ENCODE results near the gene CMSS1.

The CMSS1 gene

GRCh38 chr3:100039075-100039474 lies 221.4 kb downstream of the CMSS1 start:
- ChIA-PET POLR2A (no interaction called here), CTCF (no interaction called here)
- Histone ChIP-seq H3K27ac (ENCODE audit: extremely low read depth, low read depth, low read length) (no peak overlapping the region), H3K9me3 (ENCODE audit: control insufficient read depth, insufficient read depth, low read depth, low read length) (no peaks in the 10 kb centered on the region), H3K4me1 (ENCODE audit: control insufficient read depth, insufficient read depth, low read length) (peaks cover 17% of the 10 kb centered on the region), H3K4me3 (ENCODE audit: low read depth, low read length) (no peak overlapping the region), H3K36me3 (ENCODE audit: control insufficient read depth in 2 of 2, insufficient read depth in 1 of 2, low read length in 2 of 2) (no peaks in the 10 kb centered on the region)
- TF ChIP-seq GLIS1 (tag by site-specific recombination; IDR thresholded peaks at IDR 0.05) (no peak), MYNN (tag by site-specific recombination; IDR thresholded peaks at IDR 0.05; ENCODE audit: borderline replicate concordance) (no peak), SALL2 (tag by site-specific recombination; IDR thresholded peaks at IDR 0.05; ENCODE audit: borderline replicate concordance) (no peak), INSM2 (tag by site-specific recombination; IDR thresholded peaks at IDR 0.05) (no peak)
- TF ChIP-seq, protein P1, sequence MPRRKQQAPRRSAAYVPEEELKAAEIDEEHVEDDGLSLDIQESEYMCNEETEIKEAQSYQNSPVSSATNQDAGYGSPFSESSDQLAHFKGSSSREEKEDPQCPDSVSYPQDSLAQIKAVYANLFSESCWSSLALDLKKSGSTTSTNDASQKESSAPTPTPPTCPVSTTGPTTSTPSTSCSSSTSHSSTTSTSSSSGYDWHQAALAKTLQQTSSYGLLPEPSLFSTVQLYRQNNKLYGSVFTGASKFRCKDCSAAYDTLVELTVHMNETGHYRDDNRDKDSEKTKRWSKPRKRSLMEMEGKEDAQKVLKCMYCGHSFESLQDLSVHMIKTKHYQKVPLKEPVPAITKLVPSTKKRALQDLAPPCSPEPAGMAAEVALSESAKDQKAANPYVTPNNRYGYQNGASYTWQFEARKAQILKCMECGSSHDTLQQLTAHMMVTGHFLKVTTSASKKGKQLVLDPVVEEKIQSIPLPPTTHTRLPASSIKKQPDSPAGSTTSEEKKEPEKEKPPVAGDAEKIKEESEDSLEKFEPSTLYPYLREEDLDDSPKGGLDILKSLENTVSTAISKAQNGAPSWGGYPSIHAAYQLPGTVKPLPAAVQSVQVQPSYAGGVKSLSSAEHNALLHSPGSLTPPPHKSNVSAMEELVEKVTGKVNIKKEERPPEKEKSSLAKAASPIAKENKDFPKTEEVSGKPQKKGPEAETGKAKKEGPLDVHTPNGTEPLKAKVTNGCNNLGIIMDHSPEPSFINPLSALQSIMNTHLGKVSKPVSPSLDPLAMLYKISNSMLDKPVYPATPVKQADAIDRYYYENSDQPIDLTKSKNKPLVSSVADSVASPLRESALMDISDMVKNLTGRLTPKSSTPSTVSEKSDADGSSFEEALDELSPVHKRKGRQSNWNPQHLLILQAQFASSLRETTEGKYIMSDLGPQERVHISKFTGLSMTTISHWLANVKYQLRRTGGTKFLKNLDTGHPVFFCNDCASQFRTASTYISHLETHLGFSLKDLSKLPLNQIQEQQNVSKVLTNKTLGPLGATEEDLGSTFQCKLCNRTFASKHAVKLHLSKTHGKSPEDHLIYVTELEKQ (tag by site-specific recombination; IDR thresholded peaks at IDR 0.05; ENCODE audit: borderline replicate concordance): no peak

DNA sequence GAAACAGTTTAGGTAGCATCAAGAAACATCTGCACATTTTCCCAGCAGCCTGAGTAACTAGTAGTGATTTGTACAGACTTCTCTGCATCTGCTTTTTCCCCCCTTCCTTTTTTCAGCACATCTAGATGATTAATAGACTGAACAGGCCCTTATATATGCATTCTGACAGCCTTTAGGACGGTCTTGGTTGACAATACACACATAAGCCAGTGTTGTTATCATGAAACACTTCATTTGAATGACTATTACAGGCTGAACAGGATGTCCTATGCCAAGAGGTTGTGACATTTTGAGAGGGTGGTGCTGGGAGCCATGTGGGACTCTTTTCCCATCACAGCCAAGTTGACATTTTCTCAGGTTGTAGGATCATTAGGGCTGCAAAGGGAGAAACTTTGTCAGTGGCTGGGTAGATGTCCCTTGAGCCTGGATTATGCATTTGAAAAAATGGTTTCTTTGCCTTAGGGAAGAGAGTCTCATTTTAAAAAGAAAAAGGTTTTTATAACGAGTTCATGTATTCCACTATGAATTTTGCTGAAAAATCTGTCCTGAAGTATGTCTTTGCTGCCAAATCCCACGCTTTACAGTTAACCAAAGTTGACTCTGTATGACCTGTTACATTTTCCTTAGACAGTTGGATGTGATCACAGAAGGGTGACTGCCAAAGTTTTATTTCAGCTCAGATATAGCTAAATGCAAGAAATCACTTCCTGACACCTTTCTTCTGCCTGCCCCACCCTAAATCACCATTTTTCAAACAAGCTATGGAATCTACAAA lies 223.0 kb downstream of the CMSS1 start:
- H3K9me3 ChIP-seq (ENCODE audit: control insufficient read depth, insufficient read depth, low read depth, low read length): no peaks in the 10 kb centered on the region
- H3K36me3 ChIP-seq (ENCODE audit: control insufficient read depth in 2 of 2, insufficient read depth in 1 of 2, low read length in 2 of 2): no peaks in the 10 kb centered on the region
- TF ChIP-seq KLF16 (tag by site-specific recombination; IDR thresholded peaks at IDR 0.05) (no peak), BCL11B (tag by site-specific recombination; IDR thresholded peaks at IDR 0.05; ENCODE audit: low read depth) (no peak), ZNF175 (tag by site-specific recombination; IDR thresholded peaks at IDR 0.05) (no peak), HOXC10 (CRISPR knock-in tag; IDR thresholded peaks at IDR 0.05) (no peak), SCRT2 (tag by site-specific recombination; IDR thresholded peaks at IDR 0.05) (0 out of 2 replicates have a peak, but pooled peaks have one; percentile 13)
- ChIA-PET POLR2A (no interaction called here), CTCF (no interaction called here)
- peaks cover 19% of the 10 kb centered on the region for H3K4me1 ChIP-seq (ENCODE audit: control insufficient read depth, insufficient read depth, low read length)
- H3K27ac ChIP-seq (ENCODE audit: extremely low read depth, low read depth, low read length): no peak overlapping the region
- no peak overlapping the region for H3K4me3 ChIP-seq (ENCODE audit: low read depth, low read length)

DNA sequence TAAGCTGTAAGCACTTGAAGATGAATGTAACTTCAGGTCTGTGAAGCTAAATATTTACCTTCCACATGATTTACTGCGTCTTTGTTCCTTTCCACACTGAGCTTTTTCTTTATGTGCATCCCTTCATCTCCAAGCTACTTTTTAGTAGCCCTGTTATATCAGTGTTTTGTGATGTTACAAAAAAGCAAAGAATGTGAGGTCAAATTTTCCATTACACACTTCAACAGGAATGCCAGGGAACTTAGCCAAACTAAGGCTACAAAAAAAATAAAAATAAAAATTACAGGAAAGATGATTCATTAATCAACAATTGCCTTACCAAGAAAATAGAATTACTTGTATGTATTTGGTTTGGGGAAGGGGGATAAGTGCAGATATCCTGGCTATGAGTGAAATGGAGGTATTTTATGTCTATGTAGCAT lies 223.7 kb downstream of the CMSS1 start:
- no peak overlapping the region for H3K4me3 ChIP-seq (ENCODE audit: low read depth, low read length)
- no peak overlapping the region for H3K27ac ChIP-seq (ENCODE audit: extremely low read depth, low read depth, low read length)
- H3K9me3 ChIP-seq (ENCODE audit: control insufficient read depth, insufficient read depth, low read depth, low read length): no peaks in the 10 kb centered on the region
- H3K36me3 ChIP-seq (ENCODE audit: control insufficient read depth in 2 of 2, insufficient read depth in 1 of 2, low read length in 2 of 2): no peaks in the 10 kb centered on the region
- CTCF ChIA-PET: no interaction called here
- H3K4me1 ChIP-seq (ENCODE audit: control insufficient read depth, insufficient read depth, low read length): peaks cover 22% of the 10 kb centered on the region
- POLR2A ChIA-PET: no interaction called here
- TF ChIP-seq, protein P2, sequence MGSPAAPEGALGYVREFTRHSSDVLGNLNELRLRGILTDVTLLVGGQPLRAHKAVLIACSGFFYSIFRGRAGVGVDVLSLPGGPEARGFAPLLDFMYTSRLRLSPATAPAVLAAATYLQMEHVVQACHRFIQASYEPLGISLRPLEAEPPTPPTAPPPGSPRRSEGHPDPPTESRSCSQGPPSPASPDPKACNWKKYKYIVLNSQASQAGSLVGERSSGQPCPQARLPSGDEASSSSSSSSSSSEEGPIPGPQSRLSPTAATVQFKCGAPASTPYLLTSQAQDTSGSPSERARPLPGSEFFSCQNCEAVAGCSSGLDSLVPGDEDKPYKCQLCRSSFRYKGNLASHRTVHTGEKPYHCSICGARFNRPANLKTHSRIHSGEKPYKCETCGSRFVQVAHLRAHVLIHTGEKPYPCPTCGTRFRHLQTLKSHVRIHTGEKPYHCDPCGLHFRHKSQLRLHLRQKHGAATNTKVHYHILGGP (tag by site-specific recombination; IDR thresholded peaks at IDR 0.05): peak; percentile 43; the same call in 1 of the 2 replicates
- TF ChIP-seq KLF16 (tag by site-specific recombination; IDR thresholded peaks at IDR 0.05): no peak
- no peak for TF ChIP-seq ZNF621 (tag by site-specific recombination; IDR thresholded peaks at IDR 0.05)
- no peak for TF ChIP-seq ZNF2 (tag by site-specific recombination; IDR thresholded peaks at IDR 0.05)
- TF ChIP-seq OSR2 (tag by site-specific recombination; IDR thresholded peaks at IDR 0.05): peak; percentile 76
- TF ChIP-seq ZNF362 (tag by site-specific recombination; IDR thresholded peaks at IDR 0.05): peak; percentile 39; the same call in 1 of the 2 replicates
- TF ChIP-seq ZNF148 (tag by site-specific recombination; IDR thresholded peaks at IDR 0.05; ENCODE audit: borderline replicate concordance): no peak
- TF ChIP-seq ZNF16 (tag by site-specific recombination; IDR thresholded peaks at IDR 0.05; ENCODE audit: low read depth): no peak
- TF ChIP-seq HOXA7 (CRISPR knock-in tag; IDR thresholded peaks at IDR 0.05; ENCODE audit: borderline replicate concordance): no peak
- no peak for TF ChIP-seq ZNF677 (tag by site-specific recombination; IDR thresholded peaks at IDR 0.05)
- no peak for TF ChIP-seq ZNF112 (tag by site-specific recombination; IDR thresholded peaks at IDR 0.05)
- TF ChIP-seq GLIS1 (tag by site-specific recombination; IDR thresholded peaks at IDR 0.05): no peak
